Hepatocyte (in vitro differentiated cells): ENCODE results near the gene ASTN2. TPM values are rescaled to one million over a fixed set of nuclear protein-coding genes. Genes with fewer than 3 reads are reported as not detected.

Source experiments
- DNase-seq: peaks from one replicate; pipeline ENCODE4 v3.0.0-alpha.2; 2016; ENCODE audit warnings: low spot score
- H2AFZ ChIP-seq: fragments of 200-600 bp; sonication (generic); 2 replicates; pipeline ENCODE4 v1.6.0; 2016; ENCODE audit warnings: antibody characterized with exemption, mild to moderate bottlenecking
- H3K27ac ChIP-seq: fragments of 200-600 bp; sonication (generic); 2 replicates; pipeline ENCODE4 v1.5.1; 2016; ENCODE audit warnings: mild to moderate bottlenecking
- H3K27me3 ChIP-seq: fragments of 200-600 bp; sonication (generic); 2 replicates; pipeline ENCODE4 v1.6.1; 2016
- H3K36me3 ChIP-seq: fragments of 200-600 bp; sonication (generic); replicated peaks from 2 replicates; pipeline ENCODE4 v1.5.1; 2016; ENCODE audit warnings: low read depth; ENCODE audit not compliant: insufficient read depth
- H3K4me1 ChIP-seq: fragments of 200-600 bp; sonication (generic); 2 replicates; pipeline ENCODE4 v1.5.1; 2016; ENCODE audit warnings: mild to moderate bottlenecking, moderate library complexity; ENCODE audit not compliant: insufficient read depth
- H3K4me2 ChIP-seq: fragments of 200-600 bp; sonication (generic); 2 replicates; pipeline ENCODE4 v1.6.0; 2016
- H3K4me3 ChIP-seq: fragments of 200-600 bp; sonication (generic); 2 replicates; pipeline ENCODE4 v1.5.1; 2016; ENCODE audit warnings: mild to moderate bottlenecking
- H3K79me2 ChIP-seq: fragments of 200-600 bp; sonication (generic); 2 replicates; pipeline ENCODE4 v1.6.0; 2017; ENCODE audit warnings: mild to moderate bottlenecking
- H3K9me2 ChIP-seq: fragments of 200-600 bp; sonication (generic); replicated peaks from 2 replicates; pipeline ENCODE4 v1.6.0; 2017; ENCODE audit warnings: mild to moderate bottlenecking; ENCODE audit not compliant: insufficient read depth
- H3K9me3 ChIP-seq: fragments of 200-600 bp; sonication (generic); 2 replicates; pipeline ENCODE4 v1.5.1; 2016; ENCODE audit warnings: low read depth, mild to moderate bottlenecking
- H4K20me1 ChIP-seq: fragments of 200-600 bp; sonication (generic); 2 replicates; pipeline ENCODE4 v1.6.0; 2016; ENCODE audit warnings: mild to moderate bottlenecking; ENCODE audit not compliant: insufficient read depth, poor library complexity, severe bottlenecking
- CTCF ChIP-seq: fragments of 200-600 bp; sonication (generic); IDR thresholded peaks from 2 replicates; pipeline ENCODE4 v1.5.1; 2016; ENCODE audit warnings: antibody characterized with exemption, mild to moderate bottlenecking; ENCODE audit not compliant: poor library complexity
- EZH2 ChIP-seq: fragments of 200-600 bp; sonication (generic); IDR thresholded peaks from 2 replicates; pipeline ENCODE4 v1.6.1; 2016; ENCODE audit warnings: antibody characterized with exemption, mild to moderate bottlenecking, borderline replicate concordance
- EZH2phosphoT487 ChIP-seq: fragments of 200-600 bp; sonication (generic); IDR thresholded peaks from one replicate; pipeline ENCODE4 v1.6.1; 2018; ENCODE audit warnings: antibody characterized with exemption, mild to moderate bottlenecking, low read depth, moderate library complexity; ENCODE audit not compliant: unreplicated experiment, severe bottlenecking
- WGBS: methylation state at CpG from one replicate; pipeline ENCODE4 v1.1.6; 2016; ENCODE audit warnings: low lambda C conversion rate; ENCODE audit errors: missing lambda C conversion rate; 5-methylcytosine and 5-hydroxymethylcytosine counted together
- polyA plus RNA-seq: library from polyadenylated mRNA; unstranded; fragments of >200 nt; fragmentation: Nextera tagmentation; extraction: Ambion mirVana; gene quantifications from 2 replicates; pipeline ENCODE4 v1.2.1, GENCODE V29; 2016
- total RNA-seq: library from RNA; depleted of rRNA; stranded (reverse); fragments of >200 nt; gene quantifications from 2 replicates; pipeline ENCODE4 v1.2.3, GENCODE V29; 2014

The ASTN2 gene
- total and polyA plus RNA-seq, 2 experiments from 2014 or later, result 6.4 to 8.4 TPM

- Histone ChIP-seq H3K36me3 (no peaks in the 10 kb centered on the region), H3K9me3 (no peaks in the 10 kb centered on the region), H3K4me2 (peak overlapping the region; percentile 18), H3K27ac (no peak overlapping the region), H4K20me1 (no peaks in the 10 kb centered on the region), H2AFZ (no peak overlapping the region), H3K9me2 (no peaks in the 10 kb centered on the region), H3K4me1 (no peaks in the 10 kb centered on the region), H3K79me2 (no peaks in the 10 kb centered on the region), H3K27me3 (no peaks in the 10 kb centered on the region), H3K4me3 (no peak overlapping the region)
- TF ChIP-seq EZH2phosphoT487 (no peak), CTCF (no peak), EZH2 (no peak)
- 67% methylated on average over 1 of the region's 1 CpG for WGBS
- no peak for DNase-seq
Measured at GRCh38 chr9:116525611-116526010, 889.2 kb downstream of the ASTN2 start.

- no peaks in the 10 kb centered on the region for H3K36me3 ChIP-seq
- H3K79me2 ChIP-seq, result no peaks in the 10 kb centered on the region
- no peaks in the 10 kb centered on the region for H3K9me2 ChIP-seq
- WGBS, result 87% methylated on average over 3 of the region's 3 CpGs
- no peak overlapping the region for H2AFZ ChIP-seq
- H3K4me2 ChIP-seq, result peak overlapping the region; percentile 18
- no peak for TF ChIP-seq EZH2phosphoT487
- TF ChIP-seq CTCF, result no peak
- no peak for TF ChIP-seq EZH2
- no peak for DNase-seq
- H3K4me3 ChIP-seq, result no peak overlapping the region
- H4K20me1 ChIP-seq, result no peaks in the 10 kb centered on the region
- no peaks in the 10 kb centered on the region for H3K9me3 ChIP-seq
- H3K27ac ChIP-seq, result peak overlapping the region; percentile 50
- H3K27me3 ChIP-seq, result no peaks in the 10 kb centered on the region
- no peaks in the 10 kb centered on the region for H3K4me1 ChIP-seq
Measured at GRCh38 chr9:116524778-116525470, 889.9 kb downstream of the ASTN2 start.

GRCh38 chr9:116520218-116520617 lies 894.6 kb downstream of the ASTN2 start:
- 93% methylated on average over 2 of the region's 2 CpGs for WGBS
- no peak for TF ChIP-seq EZH2phosphoT487
- TF ChIP-seq EZH2, result no peak
- TF ChIP-seq CTCF, result no peak
- H3K27me3 ChIP-seq, result no peaks in the 10 kb centered on the region

More at GRCh38 chr9:116520218-116520617, 894.6 kb downstream of the ASTN2 start:
- Histone ChIP-seq H2AFZ (no peak overlapping the region), H3K27ac (no peak overlapping the region), H3K4me2 (no peak overlapping the region), H3K9me2 (no peaks in the 10 kb centered on the region), H4K20me1 (no peaks in the 10 kb centered on the region), H3K9me3 (no peaks in the 10 kb centered on the region), H3K4me1 (no peaks in the 10 kb centered on the region), H3K4me3 (no peak overlapping the region), H3K79me2 (no peaks in the 10 kb centered on the region), H3K36me3 (no peaks in the 10 kb centered on the region)
- no peak for DNase-seq
